Panc1 (cell line): Measurements from ENCODE around the gene CDCA7L. TPM values are rescaled to one million over a fixed set of nuclear protein-coding genes. Genes with fewer than 3 reads are reported as not detected.

Source experiments
- ATAC-seq: fragments of 200-7000 bp; cut with Tn5 transposase; 2 replicates; pipeline ENCODE4 v1.9.1; 2020; ENCODE audit warnings: mild to moderate bottlenecking, moderate library complexity
- BruUV-seq: library from RNA; stranded (reverse); fragments of 400-500 nt; replicated peaks from 2 replicates; lab custom pipeline; 2021; lab: Mats Ljungman, UMichigan
- CTCF ChIA-PET: fragments of 300-600 bp; sonication (Branson Sonifier 250); formaldehyde crosslinking; loops from one replicate; lab custom pipeline; 2022; ENCODE audit warnings: antibody characterized with exemption; lab: Charles Lee
- POLR2A ChIA-PET: fragments of 300-600 bp; sonication (Branson Sonifier 250); formaldehyde crosslinking; loops from one replicate; lab custom pipeline; 2022; ENCODE audit warnings: antibody characterized with exemption; lab: Charles Lee
- DNase-seq: peaks from one replicate; pipeline ENCODE4 v3.0.0-alpha.2; 2010; ENCODE audit warnings: low read depth, low spot score
- H3K27ac ChIP-seq: 2 replicates; pipeline ENCODE4 v1.5.1; 2011; ENCODE audit warnings: mild to moderate bottlenecking, low read length, inconsistent platforms
- H3K27me3 ChIP-seq: fragments of 200-500 bp; sonication (Bioruptor generic); 2 replicates; pipeline ENCODE4 v1.6.0; 2014; ENCODE audit warnings: low read length, inconsistent platforms; ENCODE audit not compliant: control insufficient read depth, insufficient read depth
- H3K36me3 ChIP-seq: fragments of 200-500 bp; sonication (Bioruptor generic); 2 replicates; pipeline ENCODE4 v1.5.1; 2014; ENCODE audit warnings: inconsistent platforms, mild to moderate bottlenecking, low read length, moderate library complexity; ENCODE audit not compliant: control insufficient read depth, insufficient read depth
- H3K4me1 ChIP-seq: 2 replicates; pipeline ENCODE4 v1.5.1; 2011; ENCODE audit warnings: inconsistent platforms, mild to moderate bottlenecking, low read length, moderate library complexity; ENCODE audit not compliant: control insufficient read depth, insufficient read depth
- H3K4me3 ChIP-seq, 2 experiments: 2 replicates each; pipeline ENCODE4 v1.5.1; 2011 to 2012; ENCODE audit warnings: low read depth in 2 of 2, low read length in 2 of 2, mild to moderate bottlenecking in 2 of 2, inconsistent platforms in 1 of 2, moderate library complexity in 1 of 2
- H3K9me3 ChIP-seq: fragments of 200-500 bp; sonication (Bioruptor generic); 2 replicates; pipeline ENCODE4 v1.5.1; 2014; ENCODE audit warnings: low read depth, mild to moderate bottlenecking, inconsistent platforms, low read length, moderate library complexity; ENCODE audit not compliant: control insufficient read depth, insufficient read depth
- CTCF ChIP-seq: fragments of 450-650 bp; IDR thresholded peaks from 2 replicates; pipeline ENCODE4 v1.5.1; 2017; ENCODE audit warnings: mild to moderate bottlenecking
- POLR2AphosphoS5 ChIP-seq: IDR thresholded peaks from 2 replicates; pipeline ENCODE4 v1.6.1; 2012; ENCODE audit warnings: mild to moderate bottlenecking, low read depth, low read length, moderate library complexity
- REST ChIP-seq, 2 experiments: IDR thresholded peaks; 2 replicates each; pipeline ENCODE4 v1.6.1; 2011 to 2012; ENCODE audit warnings: low read depth in 2 of 2, control low read depth in 1 of 2, low read length in 1 of 2, mild to moderate bottlenecking in 1 of 2, moderate library complexity in 1 of 2; ENCODE audit not compliant: insufficient read depth in 1 of 2
- SIN3A ChIP-seq: IDR thresholded peaks from 2 replicates; pipeline ENCODE4 v1.6.1; 2012; ENCODE audit warnings: low read depth, mild to moderate bottlenecking, low read length, moderate library complexity, borderline replicate concordance; ENCODE audit not compliant: insufficient read depth
- TCF7L2 ChIP-seq: IDR thresholded peaks from 2 replicates; pipeline ENCODE4 v1.6.1; 2011; ENCODE audit warnings: mild to moderate bottlenecking, low read depth, low read length, inconsistent platforms
- in situ Hi-C: cut with HindIII; loops from 2 replicates; pipeline ENCODE4 v1.10.0; 2016; ENCODE audit warnings: low sequenced_read_pairs, low pct_unique_long_range_greater_than_20kb
- intact Hi-C: fragments of 100-400 bp; cut with micrococcal nuclease; formaldehyde crosslinking; loops from one replicate; pipeline ENCODE4 v1.10.0; 2022; ENCODE audit not compliant: unreplicated experiment
- total RNA-seq: library from RNA; stranded (reverse); gene quantifications from one replicate; pipeline ENCODE4 v1.2.1, GENCODE V29; 2021; ENCODE audit not compliant: unreplicated experiment

CDCA7L gene
- total RNA-seq, 1 experiment from 2014 or later: 46.1 TPM

- Histone ChIP-seq H3K9me3 (no peaks in the 10 kb centered on the region), H3K4me3 (no peak overlapping the region), H3K27ac (no peak overlapping the region), H3K36me3 (no peaks in the 10 kb centered on the region), H3K4me1 (peaks cover 13% of the 10 kb centered on the region; the same call in 1 of the 2 replicates), H3K27me3 (no peaks in the 10 kb centered on the region)
- in situ Hi-C loops: no loop called here
- BruUV-seq: no TSS peak
- DNase-seq (no peak), ATAC-seq (no peak)
- POLR2A ChIA-PET: no interaction called here
- intact Hi-C loops: no loop called here
- TF ChIP-seq CTCF: no peak
- no peak for TF ChIP-seq POLR2AphosphoS5
- TF ChIP-seq TCF7L2: no peak
- no peak for TF ChIP-seq SIN3A
- TF ChIP-seq REST (IDR thresholded peaks at IDR 0.05; ENCODE audit: insufficient read depth in 1 of 2, low read depth in 2 of 2, low read length in 1 of 2): no peak
- CTCF ChIA-PET: interaction anchor here (0.6 kb wide), 1 partner anchor 12 kb away, joined by 7 read pairs; no protein-coding TSS in a partner anchor
Measured at GRCh38 chr7:21927693-21928092, 18.0 kb downstream of the CDCA7L start.

- Histone ChIP-seq H3K9me3 (no peaks in the 10 kb centered on the region), H3K4me3 (no peak overlapping the region), H3K4me1 (peaks cover 13% of the 10 kb centered on the region; the same call in 1 of the 2 replicates), H3K27ac (no peak overlapping the region), H3K27me3 (no peaks in the 10 kb centered on the region), H3K36me3 (no peaks in the 10 kb centered on the region)
- ATAC-seq (no peak), DNase-seq (no peak)
- TF ChIP-seq CTCF (no peak), REST (IDR thresholded peaks at IDR 0.05; ENCODE audit: insufficient read depth in 1 of 2, low read depth in 2 of 2, low read length in 1 of 2) (no peak), SIN3A (no peak), TCF7L2 (no peak), POLR2AphosphoS5 (no peak)
- ChIA-PET POLR2A (interaction anchor here (0.6 kb wide), 1 partner anchor 14 kb away, joined by 3 read pairs; no protein-coding TSS in a partner anchor), CTCF (no interaction called here)
- intact Hi-C loops (no loop called here), in situ Hi-C loops (no loop called here)
- BruUV-seq: no TSS peak
Measured at GRCh38 chr7:21926448-21926847, 19.3 kb downstream of the CDCA7L start.
